ENCODE data around the gene ANP32E. TPM values are rescaled to one million over a fixed set of nuclear protein-coding genes. Genes with fewer than 3 reads are reported as not detected.

The ANP32E gene
- total and polyA plus RNA-seq, 9 of the 15 experiments (the other 6 are each of a cell fraction or from before 2014, with no cell fraction given): 60.4 to 197 (median 104) TPM

DNA sequence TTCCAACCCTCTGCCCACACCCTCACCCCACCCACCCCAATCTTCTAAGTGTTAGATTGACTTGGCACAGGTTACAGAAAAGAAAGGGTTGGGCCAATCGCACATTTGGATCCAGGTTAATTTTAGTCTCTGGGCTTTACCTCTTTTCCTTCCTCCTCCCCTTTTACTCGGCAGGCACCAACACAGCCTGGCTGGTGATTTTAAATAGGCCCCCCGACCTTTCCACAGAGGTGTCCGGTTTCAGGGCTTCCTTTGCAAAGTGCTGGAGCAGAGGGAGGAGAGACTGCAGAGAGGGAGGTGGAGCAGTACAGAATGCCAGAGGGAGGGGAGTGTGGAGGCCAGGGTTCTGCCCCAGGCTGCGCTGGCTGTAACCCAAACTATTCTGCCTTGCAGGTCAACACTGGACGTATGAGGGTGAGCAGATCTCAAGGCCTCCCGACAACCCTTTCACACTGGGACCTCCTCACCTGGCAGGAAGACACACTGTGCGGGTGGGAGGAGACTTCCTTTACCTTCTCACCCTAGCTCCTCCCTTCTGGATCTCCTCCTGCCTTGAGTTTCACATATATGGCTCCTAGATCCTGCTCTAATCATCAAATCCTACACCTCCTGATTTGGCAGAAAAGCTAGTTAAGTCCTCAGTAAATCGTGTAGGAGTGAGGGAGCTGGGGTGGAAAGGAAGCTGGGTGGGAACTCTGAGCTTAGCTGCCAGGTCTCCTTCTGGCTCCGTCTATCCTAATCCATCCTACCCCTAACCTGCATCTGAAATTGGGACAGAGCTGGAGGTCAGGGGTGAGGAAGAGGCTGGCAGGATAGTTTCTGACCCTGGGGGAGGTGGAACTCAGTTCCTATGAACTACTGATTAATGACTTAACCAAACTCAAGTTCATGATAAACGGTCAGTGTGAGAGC, 24.1 kb upstream of the ANP32E start (continued):
- TF ChIP-seq, protein P1, sequence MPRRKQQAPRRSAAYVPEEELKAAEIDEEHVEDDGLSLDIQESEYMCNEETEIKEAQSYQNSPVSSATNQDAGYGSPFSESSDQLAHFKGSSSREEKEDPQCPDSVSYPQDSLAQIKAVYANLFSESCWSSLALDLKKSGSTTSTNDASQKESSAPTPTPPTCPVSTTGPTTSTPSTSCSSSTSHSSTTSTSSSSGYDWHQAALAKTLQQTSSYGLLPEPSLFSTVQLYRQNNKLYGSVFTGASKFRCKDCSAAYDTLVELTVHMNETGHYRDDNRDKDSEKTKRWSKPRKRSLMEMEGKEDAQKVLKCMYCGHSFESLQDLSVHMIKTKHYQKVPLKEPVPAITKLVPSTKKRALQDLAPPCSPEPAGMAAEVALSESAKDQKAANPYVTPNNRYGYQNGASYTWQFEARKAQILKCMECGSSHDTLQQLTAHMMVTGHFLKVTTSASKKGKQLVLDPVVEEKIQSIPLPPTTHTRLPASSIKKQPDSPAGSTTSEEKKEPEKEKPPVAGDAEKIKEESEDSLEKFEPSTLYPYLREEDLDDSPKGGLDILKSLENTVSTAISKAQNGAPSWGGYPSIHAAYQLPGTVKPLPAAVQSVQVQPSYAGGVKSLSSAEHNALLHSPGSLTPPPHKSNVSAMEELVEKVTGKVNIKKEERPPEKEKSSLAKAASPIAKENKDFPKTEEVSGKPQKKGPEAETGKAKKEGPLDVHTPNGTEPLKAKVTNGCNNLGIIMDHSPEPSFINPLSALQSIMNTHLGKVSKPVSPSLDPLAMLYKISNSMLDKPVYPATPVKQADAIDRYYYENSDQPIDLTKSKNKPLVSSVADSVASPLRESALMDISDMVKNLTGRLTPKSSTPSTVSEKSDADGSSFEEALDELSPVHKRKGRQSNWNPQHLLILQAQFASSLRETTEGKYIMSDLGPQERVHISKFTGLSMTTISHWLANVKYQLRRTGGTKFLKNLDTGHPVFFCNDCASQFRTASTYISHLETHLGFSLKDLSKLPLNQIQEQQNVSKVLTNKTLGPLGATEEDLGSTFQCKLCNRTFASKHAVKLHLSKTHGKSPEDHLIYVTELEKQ (CRISPR knock-in tag; IDR thresholded peaks at IDR 0.05): no peak
- TF ChIP-seq, protein P2, sequence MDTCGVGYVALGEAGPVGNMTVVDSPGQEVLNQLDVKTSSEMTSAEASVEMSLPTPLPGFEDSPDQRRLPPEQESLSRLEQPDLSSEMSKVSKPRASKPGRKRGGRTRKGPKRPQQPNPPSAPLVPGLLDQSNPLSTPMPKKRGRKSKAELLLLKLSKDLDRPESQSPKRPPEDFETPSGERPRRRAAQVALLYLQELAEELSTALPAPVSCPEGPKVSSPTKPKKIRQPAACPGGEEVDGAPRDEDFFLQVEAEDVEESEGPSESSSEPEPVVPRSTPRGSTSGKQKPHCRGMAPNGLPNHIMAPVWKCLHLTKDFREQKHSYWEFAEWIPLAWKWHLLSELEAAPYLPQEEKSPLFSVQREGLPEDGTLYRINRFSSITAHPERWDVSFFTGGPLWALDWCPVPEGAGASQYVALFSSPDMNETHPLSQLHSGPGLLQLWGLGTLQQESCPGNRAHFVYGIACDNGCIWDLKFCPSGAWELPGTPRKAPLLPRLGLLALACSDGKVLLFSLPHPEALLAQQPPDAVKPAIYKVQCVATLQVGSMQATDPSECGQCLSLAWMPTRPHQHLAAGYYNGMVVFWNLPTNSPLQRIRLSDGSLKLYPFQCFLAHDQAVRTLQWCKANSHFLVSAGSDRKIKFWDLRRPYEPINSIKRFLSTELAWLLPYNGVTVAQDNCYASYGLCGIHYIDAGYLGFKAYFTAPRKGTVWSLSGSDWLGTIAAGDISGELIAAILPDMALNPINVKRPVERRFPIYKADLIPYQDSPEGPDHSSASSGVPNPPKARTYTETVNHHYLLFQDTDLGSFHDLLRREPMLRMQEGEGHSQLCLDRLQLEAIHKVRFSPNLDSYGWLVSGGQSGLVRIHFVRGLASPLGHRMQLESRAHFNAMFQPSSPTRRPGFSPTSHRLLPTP (IDR thresholded peaks at IDR 0.05; ENCODE audit: borderline replicate concordance, extremely low read depth, insufficient read length): no peak
- TF ChIP-seq NRF1 (conservative IDR thresholded peaks at IDR 0.05 in 1 of 2, IDR thresholded peaks at IDR 0.05 in 1 of 2) (peak; percentile 48 to 62; a peak in 3 of 4 replicates), ZKSCAN1 (IDR thresholded peaks at IDR 0.05; ENCODE audit: low read depth, low read length) (0 out of 2 replicates have a peak, but pooled peaks have one; percentile 31), ZZZ3 (IDR thresholded peaks at IDR 0.05) (no peak), IFI16 (CRISPR knock-in tag; IDR thresholded peaks at IDR 0.05) (no peak), POU5F1 (IDR thresholded peaks at IDR 0.05; ENCODE audit: borderline replicate concordance, low read depth, low read length, partially characterized antibody) (no peak), ZNF668 (CRISPR knock-in tag; IDR thresholded peaks at IDR 0.05) (no peak), ZNF764 (CRISPR knock-in tag; IDR thresholded peaks at IDR 0.05; ENCODE audit: low read depth) (no peak), CXXC5 (CRISPR knock-in tag; IDR thresholded peaks at IDR 0.05) (no peak), KDM1A (IDR thresholded peaks at IDR 0.05) (no peak)
- TF ChIP-seq, protein P3, sequence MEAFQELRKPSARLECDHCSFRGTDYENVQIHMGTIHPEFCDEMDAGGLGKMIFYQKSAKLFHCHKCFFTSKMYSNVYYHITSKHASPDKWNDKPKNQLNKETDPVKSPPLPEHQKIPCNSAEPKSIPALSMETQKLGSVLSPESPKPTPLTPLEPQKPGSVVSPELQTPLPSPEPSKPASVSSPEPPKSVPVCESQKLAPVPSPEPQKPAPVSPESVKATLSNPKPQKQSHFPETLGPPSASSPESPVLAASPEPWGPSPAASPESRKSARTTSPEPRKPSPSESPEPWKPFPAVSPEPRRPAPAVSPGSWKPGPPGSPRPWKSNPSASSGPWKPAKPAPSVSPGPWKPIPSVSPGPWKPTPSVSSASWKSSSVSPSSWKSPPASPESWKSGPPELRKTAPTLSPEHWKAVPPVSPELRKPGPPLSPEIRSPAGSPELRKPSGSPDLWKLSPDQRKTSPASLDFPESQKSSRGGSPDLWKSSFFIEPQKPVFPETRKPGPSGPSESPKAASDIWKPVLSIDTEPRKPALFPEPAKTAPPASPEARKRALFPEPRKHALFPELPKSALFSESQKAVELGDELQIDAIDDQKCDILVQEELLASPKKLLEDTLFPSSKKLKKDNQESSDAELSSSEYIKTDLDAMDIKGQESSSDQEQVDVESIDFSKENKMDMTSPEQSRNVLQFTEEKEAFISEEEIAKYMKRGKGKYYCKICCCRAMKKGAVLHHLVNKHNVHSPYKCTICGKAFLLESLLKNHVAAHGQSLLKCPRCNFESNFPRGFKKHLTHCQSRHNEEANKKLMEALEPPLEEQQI (IDR thresholded peaks at IDR 0.05): no peak
- TF ChIP-seq, protein P4, sequence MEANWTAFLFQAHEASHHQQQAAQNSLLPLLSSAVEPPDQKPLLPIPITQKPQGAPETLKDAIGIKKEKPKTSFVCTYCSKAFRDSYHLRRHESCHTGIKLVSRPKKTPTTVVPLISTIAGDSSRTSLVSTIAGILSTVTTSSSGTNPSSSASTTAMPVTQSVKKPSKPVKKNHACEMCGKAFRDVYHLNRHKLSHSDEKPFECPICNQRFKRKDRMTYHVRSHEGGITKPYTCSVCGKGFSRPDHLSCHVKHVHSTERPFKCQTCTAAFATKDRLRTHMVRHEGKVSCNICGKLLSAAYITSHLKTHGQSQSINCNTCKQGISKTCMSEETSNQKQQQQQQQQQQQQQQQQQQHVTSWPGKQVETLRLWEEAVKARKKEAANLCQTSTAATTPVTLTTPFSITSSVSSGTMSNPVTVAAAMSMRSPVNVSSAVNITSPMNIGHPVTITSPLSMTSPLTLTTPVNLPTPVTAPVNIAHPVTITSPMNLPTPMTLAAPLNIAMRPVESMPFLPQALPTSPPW (CRISPR knock-in tag; IDR thresholded peaks at IDR 0.05): peak; percentile 18; the same call in 1 of the 2 replicates
- TF ChIP-seq, protein P5, sequence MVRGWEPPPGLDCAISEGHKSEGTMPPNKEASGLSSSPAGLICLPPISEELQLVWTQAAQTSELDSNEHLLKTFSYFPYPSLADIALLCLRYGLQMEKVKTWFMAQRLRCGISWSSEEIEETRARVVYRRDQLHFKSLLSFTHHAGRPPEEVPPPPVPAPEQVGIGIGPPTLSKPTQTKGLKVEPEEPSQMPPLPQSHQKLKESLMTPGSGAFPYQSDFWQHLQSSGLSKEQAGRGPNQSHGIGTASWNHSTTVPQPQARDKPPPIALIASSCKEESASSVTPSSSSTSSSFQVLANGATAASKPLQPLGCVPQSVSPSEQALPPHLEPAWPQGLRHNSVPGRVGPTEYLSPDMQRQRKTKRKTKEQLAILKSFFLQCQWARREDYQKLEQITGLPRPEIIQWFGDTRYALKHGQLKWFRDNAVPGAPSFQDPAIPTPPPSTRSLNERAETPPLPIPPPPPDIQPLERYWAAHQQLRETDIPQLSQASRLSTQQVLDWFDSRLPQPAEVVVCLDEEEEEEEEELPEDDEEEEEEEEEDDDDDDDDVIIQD (CRISPR knock-in tag; IDR thresholded peaks at IDR 0.05): no peak

Data from K562 (cell line).